Measurements from ENCODE around the gene CDCA4. TPM values are rescaled to one million over a fixed set of nuclear protein-coding genes. Genes with fewer than 3 reads are reported as not detected.

Gene CDCA4
- total RNA-seq, 1 donor from 2014 or later = 47.4 TPM

DNA sequence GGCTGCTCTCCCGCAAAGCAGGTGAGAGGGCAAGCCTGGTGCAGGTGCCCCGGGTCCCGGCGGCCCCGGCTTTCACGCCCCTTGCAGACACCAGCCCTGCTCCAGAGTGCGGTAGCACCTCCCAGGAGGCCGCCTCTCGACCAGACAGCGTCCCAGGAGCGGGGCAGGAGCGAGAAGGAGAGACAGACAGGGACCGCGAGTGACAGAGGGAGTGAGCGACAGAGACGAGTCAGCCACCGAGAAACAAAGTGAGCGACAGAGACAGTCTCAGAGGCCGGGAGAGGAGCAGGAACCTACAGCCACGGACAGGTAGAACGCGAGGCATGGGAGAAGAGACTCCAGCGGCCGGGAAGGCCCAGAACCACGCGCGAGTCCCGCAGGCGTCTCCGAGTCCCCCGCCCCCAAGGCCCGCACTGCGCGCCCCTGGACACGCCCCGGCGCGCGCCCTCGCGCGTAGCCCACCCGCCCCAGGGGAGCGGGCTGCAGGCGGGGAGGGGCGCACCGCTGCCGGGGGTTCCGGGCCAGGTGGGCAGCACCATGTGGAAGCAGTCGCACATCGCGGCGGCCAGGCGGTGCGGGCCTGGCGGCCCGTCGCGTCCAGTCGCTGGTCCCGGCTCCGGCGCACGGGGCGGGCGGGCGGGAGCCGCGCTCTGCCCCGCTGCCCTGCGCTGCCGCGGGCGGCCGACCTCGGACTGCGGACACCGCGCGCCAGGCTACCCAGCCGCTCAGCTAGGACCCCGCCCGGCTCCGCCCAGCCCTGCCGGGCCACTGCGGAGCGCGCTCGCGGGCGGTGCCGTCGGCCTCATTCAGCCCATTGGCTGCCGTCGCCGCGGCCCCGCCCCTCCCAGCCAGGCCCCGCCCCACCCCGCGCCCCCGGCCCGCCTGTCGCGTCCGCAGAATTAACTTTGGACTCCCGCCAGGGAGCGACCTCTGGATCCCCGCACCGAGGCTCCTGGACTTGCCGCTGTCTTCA lies 42.9 kb downstream of the CDCA4 start, which contains the start of gene AHNAK2:
AHNAK2 (minus strand) TSS at position 694 of the 973 bp plus-strand sequence; CDS start at position 557, 137 bp downstream.
- intact Hi-C loops (cut with micrococcal nuclease) = loop anchor here (2.0 to 5.0 kb wide), 2 partner anchors 43 to 514 kb away; partner anchors contain the start of genes CDCA4 and TEDC1

DNA sequence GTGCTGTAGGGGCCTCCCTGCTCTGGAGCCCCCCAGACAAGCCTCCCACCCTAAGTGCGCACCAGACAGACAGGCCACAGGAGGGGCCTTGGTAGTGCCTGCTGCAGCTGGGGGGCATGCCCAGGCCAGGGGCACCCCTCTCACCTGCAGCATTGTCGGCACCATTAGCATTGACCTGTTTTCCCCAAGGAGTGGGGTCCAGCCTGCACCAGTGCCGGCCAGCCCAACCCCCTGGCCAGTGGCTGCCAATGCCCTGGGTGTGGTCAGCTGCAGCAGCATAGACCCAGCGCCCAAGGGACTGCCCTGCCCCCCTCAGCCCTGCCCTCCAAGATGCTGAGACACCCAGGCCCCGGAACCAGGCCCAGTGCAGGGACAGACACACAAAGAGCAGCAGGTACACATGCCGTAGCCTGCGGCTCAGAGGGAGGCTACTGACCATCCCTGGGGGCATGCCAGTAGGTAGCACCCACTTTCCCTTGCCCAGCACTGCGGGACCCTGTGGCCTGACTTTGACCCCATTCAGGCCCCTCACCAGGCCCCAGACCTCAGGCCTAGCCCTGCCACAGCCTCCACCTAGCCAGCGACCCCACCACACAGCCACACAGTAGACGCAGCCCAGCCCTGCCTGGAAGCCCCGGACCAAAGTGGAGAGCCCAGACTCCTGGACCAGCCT lies 43.7 kb downstream of the CDCA4 start:
- intact Hi-C loops (cut with micrococcal nuclease) = loop anchor here (2.0 to 5.0 kb wide), 2 partner anchors 44 to 515 kb away; partner anchors contain the start of genes CDCA4 and TEDC1

DNA sequence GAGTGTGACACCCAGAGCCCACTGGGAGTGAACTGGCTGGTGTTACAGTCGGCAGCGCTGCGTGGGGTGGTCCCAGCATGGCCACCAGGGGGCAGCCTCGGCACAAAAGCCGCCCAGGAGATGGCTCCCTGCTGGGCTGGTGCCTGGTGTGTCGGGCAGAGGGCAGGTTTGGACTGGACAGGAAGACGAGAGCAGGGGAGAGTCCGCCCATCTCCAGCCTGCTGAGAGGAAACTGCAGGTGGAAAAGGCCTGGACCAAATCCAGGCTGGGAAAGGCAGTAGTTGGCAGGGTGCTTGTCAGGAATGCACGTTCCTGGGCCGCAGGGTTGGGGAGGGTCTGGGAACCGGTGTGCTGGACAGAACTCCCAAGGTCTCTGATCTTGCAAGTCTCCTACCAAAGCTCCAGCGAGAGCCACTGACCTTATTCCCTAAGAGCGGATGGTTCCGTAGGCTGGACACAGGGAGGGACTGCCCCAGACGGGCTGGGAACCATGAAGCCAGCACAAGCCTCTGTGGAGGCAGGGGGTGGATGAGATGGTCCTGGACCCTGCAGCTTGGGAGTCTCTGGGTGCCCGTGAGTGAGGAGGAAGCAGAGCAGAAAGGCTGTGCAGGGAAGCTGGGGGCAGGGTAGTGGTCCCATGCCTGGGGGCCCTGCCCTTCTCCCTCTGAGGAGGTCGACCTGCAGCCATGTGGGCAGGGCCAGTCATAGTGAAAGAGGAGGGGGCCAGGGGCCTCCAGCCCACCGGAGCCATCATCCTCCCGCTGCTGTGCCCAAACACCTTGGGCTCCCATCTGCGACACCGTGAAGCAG lies 44.5 kb downstream of the CDCA4 start:
- intact Hi-C loops (cut with micrococcal nuclease) = loop anchor here (1.0 to 5.0 kb wide), 5 partner anchors 44 to 516 kb away; partner anchors contain the start of genes CDCA4 and TEDC1

DNA sequence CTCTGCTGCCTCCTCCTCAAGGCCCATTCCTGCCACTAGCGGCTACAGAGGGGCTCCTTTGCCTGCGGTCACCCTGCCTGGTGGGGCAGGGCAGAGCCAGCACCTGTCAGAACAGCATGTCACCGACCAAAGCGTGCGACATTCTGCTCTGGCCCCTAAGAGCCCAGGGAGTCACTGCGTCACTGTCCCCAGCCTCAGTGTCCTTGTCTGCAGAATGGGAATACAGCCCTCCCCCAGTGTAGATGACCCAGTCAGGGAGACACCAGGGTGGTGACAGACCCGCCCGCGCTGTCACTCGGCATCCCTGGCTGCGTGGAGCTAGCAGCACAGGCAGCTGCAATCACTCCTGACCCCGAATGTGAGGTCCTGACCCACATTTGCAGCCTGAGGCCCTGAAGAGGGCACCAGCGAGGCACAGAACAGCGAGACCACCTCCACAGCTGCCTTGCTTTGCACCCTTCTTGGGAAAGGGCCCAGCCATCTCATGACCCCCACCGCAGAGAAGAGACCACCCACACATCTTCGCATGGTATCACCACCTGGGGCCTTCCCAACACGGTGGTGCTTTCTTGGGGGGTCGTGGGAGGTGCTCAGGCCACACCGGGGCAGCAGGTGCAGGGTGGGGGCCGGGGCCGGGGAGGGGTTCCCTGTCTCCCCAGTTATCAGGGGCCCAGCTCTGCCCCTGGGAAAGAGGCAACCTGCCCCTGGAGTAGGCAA lies 45.2 kb downstream of the CDCA4 start:
- intact Hi-C loops (cut with micrococcal nuclease) = loop anchor here (1.0 to 5.0 kb wide), 5 partner anchors 45 to 517 kb away; partner anchors contain the start of genes CDCA4 and TEDC1

DNA sequence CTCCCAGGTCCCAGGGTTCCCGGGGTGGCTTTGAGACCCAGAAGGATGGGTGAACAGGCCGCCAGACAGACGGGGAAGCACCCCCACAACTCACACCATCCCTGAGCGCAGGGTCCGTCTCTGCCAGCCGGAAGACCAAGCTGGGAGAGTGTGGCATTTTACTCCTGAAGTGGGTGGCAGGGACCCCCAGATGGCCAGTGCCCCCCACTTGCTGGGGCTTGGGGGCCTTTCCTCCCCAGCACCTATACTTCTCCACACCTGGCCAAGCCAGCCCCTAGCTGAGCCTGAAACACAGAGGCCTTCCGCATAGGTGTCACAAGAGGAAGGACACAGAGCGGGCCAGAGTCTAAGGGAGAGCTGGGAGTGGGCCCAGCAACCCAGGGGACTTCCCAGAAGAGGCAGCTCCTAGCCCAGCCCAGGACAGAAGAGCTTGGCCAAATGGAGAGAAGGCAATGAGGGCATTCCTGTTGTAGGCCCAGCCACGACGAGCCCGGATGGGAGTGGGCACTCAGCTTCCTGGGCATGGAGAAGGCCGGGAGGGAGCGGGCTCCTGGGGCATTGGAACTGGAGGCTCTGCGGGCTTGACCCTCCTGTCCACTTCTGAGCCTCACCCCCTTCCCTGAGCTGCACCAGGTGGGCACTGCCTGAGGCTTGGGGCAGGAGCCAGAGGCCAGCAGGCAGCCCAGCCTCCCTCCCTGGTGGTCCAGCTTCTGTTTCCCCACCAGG lies 46.1 kb downstream of the CDCA4 start:
- intact Hi-C loops (cut with micrococcal nuclease) = loop anchor here (5.0 kb wide), 1 partner anchor 517 kb away; the partner anchor contains the start of gene TEDC1

DNA sequence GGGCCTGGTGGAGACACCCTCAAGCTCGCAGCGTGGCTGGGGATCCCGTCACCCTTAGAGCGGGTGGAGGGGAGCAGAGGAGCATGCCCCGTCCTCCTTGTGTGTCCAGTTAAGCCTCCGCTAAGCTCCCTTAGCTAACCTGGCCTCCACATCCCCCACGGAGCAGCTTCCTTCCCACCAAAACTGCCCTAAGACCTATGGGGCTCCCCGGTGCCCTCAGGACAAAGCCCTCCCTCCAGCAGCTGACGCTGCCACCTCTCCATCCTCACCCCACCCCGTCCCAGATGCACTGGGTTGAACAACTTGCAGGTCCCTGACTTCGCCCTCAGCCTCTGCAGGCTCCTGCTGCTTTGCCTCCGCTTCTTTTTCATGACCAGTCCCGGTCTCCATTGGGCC lies 46.7 kb downstream of the CDCA4 start:
- intact Hi-C loops (cut with micrococcal nuclease) = no loop called here

DNA sequence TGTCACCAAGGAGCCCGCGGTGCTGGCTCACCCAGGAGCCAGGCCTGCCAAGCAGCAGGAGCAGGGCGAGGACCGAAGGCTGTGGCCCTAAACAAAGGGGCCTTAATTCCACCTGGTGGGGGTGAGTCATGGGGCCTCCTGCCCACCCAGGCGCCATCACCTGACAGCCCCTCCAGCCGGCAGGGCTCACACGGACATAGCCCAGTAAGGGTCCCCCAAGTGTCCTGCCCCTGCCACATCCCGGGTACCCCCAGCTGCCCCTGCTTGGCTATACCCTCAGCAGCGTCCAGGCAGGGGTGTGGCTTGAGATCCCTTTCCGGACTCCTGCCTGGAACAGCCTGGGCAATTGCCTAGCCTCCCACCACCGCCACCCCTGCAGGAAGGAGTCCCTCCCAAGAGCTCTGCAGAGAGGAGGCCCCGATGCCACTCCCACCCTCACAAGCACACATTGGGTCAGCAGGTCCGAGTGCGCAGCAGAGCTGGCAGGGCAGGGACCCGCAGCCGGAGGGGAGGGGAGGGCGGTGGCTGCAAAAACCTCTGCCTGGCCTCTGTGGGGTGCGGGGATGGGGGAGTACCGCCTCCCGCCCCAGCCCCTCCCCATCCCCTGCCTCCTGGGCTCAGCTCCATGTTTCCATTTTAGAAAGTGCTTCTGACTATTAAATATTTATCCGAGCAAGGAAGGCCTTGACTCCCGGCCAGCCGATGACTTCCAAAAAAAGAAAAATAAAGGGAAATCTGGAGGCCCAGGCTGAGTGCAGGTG lies 47.3 kb downstream of the CDCA4 start:
- intact Hi-C loops (cut with micrococcal nuclease) = no loop called here

DNA sequence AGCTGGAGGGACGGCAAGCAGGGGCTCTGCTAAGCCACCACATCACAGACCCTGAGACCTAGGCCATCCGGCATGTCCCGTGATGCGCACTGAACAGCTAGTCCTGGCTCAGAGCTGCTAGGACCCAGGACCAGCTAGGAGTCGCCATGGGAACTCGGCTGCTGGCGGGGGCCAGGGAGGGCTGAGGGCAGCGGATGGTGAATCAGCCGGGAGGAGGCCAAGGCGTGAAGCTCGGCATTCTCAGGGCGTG lies 47.8 kb downstream of the CDCA4 start:
- intact Hi-C loops (cut with micrococcal nuclease) = no loop called here

DNA sequence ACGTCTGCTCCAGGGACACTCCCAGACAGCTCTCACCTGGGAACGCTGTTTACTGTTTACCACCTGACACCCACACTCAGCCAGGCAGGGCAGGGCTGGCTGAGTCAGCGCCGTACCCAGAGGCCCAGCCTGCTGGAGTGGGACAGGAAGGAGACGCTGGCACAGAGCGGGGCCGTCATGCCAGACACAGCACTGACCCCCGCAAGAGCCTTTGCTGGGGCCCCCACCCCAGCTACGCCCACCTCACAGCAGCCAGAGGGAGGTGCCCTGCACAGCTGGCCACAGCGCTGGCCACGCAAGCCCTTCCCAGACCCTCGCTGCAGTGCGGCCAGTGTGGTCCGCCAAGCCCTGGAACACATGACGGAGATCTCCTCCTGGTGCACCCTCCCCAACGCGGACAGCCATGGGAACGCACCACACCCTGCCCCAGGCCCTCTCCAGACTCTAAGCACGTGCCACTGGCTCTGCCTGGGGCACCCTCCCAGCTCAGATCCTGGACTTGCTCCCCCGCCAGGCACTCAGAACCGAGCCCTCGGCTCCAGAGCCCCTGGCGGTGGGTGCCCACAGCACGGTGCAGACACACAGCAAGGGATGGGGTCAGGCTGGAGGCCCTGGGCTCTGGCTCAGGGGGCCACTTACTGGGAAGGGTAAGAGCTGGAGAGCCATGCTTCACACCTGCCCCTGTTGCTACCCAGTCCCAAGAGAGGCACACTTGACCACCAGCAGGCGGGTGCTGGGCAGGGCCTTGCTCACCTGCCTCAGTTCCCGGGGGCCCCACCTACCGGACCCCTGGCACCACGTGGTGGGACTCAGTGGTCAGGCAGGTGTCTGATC lies 48.4 kb downstream of the CDCA4 start:
- intact Hi-C loops (cut with micrococcal nuclease) = no loop called here

DNA sequence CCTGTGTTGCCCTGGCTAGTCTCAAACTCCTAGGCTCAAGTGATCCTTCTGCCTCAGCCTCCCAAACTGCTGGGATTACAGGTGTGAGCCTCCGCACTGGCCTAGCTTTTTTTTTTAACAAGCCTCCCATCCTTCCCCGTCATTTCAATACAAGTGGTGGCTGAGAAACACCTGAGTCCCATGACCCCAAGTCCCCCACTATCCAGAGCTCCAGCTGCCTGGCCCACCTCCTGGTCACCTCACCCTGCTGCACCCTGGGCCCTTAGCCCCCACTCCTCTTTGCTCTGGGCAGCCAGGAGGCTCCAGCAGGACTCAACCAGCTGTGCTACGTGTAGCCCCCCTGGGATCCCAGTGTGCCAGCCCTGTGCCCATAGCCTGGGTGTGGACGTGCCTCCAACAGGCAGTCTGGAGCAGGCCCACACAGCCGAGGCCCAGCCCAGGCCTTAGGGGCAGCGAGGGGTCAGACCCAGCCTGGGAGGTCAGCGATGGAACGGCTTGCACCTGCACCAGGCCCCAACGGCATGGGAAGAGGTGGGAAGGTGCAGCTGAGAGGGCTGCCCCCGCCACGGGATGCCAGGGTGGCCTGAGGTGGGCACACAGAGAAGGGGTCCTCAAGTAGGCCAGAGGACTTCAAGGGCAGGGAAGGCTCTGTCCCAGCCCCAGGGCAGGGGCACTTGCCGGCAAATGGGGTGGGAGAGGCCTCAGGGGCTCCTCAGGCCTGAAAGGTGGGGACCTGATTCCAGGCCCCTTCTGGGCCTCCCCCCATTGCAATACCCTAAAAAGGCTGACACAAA lies 49.2 kb downstream of the CDCA4 start:
- intact Hi-C loops (cut with micrococcal nuclease) = no loop called here

DNA sequence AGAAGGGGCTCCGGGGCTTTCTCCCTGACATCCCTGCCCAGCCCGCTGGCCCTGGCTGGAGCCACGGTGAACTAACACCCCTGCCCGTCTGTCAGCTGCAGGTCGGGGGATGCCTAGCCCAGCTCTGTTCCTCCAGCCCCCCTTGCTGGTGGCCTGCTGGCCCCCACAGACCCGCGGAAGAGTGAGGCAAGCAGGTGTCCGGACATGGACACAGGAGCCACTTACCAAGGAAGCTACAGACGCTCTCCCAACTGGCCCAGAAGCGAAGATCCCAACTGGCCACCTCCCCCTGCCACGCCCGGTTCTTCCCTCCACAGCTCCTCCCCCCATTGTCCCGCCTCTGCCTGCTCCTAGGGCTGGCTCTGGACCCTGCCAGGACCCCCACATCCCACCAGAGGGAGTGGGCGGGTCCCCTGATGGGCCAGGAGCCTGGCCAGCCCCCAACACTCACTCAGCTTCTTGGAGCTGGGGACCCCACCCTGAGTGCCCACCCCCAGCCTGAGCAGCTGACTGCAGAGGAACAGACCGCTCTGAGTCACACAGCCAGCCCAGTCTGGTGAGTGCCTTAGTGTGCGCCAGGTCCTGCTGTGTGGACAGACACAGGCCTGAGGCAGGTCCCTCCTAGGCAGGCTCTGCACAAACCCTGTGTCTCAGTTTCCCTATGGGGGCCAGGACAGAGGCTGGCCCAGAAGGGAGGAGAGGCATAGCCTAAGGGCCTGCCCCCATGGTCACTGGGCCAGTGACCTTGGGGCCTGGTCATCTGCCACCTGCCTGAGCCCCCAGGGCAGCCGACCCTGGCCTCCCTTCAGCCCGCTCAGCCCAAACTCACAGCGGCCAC lies 50.4 kb downstream of the CDCA4 start:
- intact Hi-C loops (cut with micrococcal nuclease) = no loop called here

DNA sequence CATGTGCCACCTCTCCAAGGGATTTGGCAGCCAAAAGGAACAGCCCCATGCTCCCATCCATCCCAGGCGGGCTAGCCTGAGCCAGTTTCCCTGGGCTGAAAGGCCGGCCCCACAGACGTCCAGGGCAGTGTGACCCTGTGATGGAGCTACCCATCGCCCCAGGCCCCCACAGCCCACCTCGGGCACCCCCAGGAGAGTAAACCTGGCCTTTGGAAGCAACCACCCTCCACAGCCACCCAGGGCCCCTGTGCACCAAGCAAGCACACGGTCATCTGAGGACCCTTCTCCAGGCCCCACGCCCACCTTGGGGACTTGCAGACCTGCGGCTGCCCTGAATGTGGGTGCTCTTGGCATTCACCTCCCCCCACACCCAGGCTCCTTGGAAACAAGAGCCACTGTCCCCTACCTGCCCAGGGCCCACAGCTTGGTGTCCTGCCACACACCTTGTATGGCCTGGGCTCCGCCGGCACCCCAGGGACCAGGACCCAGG lies 51.1 kb downstream of the CDCA4 start:
- intact Hi-C loops (cut with micrococcal nuclease) = no loop called here

DNA sequence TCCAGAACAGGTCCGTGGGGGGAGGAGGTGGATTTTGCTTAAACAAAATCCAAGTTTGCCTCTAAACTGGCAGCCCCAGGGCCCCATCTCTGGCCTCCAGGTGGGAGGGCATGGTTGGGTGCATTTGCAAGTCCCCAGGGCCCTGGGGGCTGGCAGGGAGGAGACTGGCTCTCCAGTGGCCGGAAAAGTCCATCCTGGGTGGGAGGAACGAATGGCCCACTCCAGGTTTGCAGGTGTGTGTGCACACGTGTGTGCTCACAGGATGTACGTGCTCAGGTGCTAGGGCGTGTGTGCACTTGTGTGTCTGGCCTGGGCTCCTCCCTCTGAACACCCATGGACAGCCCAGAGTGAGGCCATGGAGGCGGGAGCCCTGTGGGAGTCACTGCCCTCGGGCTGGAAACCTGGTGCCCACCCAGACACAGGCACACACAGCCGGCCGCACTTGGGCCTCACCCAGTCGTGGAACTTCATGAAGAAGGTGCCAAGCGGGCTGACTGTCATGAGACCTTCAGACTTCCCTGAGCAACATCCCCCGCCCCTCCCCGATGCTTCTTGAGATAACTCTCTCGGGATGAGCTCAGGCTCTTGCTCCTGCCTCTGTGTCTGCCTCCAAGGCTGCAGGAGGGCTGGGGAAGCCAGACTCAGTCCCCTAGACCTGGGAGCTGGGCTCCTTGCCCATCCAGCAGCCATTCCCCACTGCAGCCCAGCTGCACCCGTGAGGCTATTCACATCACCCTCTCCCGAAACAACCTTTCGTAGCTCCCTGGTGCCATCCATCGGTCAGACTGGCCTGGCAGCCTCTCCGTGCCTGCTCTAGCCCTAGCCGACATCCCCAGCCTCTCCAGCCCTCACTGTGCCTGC lies 52.1 kb downstream of the CDCA4 start:
- intact Hi-C loops (cut with micrococcal nuclease) = no loop called here

DNA sequence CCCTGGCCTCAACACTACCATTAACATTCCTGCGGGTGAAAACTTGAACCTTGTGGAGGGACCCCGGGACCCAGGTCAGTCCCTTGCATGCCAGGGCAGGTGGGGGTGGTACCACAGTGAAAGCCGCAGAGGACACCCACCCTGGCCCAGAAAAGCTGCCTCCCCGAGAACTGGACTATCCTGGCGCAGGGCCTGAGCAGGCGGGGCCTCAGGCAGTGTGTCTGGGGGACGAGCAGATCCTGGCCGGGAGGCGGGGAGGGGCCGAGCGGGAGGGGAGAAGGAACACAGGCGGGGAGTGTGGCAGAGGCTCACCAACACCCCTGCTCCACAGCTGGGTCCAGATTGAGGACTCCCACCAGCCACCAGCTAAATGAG lies 52.7 kb downstream of the CDCA4 start:
- intact Hi-C loops (cut with micrococcal nuclease) = no loop called here

DNA sequence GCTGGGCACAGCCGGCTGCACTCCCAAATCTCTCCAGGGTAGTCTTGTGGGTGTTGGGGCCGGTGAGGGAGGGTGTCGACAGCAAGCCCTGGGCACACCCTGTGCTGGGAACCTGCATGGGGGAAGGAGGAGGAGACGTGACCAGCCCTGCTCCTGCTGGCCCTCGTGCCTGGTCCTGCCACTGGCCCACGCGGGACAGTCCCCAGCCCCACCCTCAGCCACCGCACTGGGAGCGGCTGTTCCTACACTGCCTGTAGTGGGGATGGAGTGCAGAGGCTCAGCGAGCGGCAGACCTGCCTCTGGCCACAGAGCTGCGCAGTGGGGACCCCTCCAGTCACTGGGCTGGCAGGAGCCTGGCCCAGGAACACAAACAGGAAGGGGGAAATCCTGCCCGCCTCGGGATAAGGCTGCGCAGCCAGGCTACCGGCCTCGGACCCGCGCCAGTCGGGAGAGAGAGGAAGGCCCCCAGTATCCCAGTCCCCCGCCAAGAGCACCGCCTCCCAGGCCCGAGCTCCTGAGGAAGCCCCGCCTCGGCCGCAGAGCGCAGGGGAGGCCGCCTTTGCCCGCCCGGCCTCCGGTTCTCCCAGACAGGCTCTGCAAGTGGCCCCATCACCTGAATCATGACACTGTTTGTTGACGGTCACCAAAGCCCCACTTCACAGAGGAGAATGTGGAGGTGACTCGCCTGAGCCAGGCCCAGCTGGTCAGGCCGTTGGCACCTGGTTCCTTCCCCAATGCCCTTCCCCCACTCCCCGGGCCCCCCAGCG lies 53.3 kb downstream of the CDCA4 start:
- intact Hi-C loops (cut with micrococcal nuclease) = no loop called here
